ENCODE results near the gene TIPARP. TPM values are rescaled to one million over a fixed set of nuclear protein-coding genes. Genes with fewer than 3 reads are reported as not detected.

TIPARP gene
- polyA plus RNA-seq, 1 of the 3 experiments (the other 2 are of a cell fraction): 6.2 TPM

- H3F3A ChIP-seq (replicated peaks; ENCODE audit: insufficient read depth): no peaks in the 10 kb centered on the region
- no peaks in the 10 kb centered on the region for H3K4me1 ChIP-seq (ENCODE audit: control insufficient read depth in 1 of 2, insufficient read depth in 2 of 2, low read depth in 1 of 2, low read length in 1 of 2)
- H3K9me3 ChIP-seq: no peaks in the 10 kb centered on the region
- no peaks in the 10 kb centered on the region for H3K79me2 ChIP-seq (ENCODE audit: insufficient read depth)
- H3K9ac ChIP-seq: no peak overlapping the region
- H3K27me3 ChIP-seq (ENCODE audit: insufficient read depth): no peaks in the 10 kb centered on the region
- H3K4me2 ChIP-seq: no peak overlapping the region
- WGBS (ENCODE audit: low lambda C conversion rate): 92% methylated on average over 1 of the region's 1 CpG
- H4K20me1 ChIP-seq (ENCODE audit: insufficient read depth): no peaks in the 10 kb centered on the region
- H3K36me3 ChIP-seq (replicated peaks in 1 of 2; ENCODE audit: control insufficient read depth in 1 of 2, insufficient read depth in 2 of 2, low read length in 1 of 2): peaks cover 0 to 6% of the 10 kb centered on the region in 2 experiments
- H2AFZ ChIP-seq (ENCODE audit: low read depth): no peak overlapping the region
- H3K27ac ChIP-seq (ENCODE audit: low read depth in 2 of 2, low read length in 1 of 2): no peak overlapping the region
- no peaks in the 10 kb centered on the region for H3K9me2 ChIP-seq
- DNase-seq: no peak
- ChIA-PET POLR2A (no interaction called here), CTCF (no interaction called here)
- no peak for TF ChIP-seq ELF1 (IDR thresholded peaks at IDR 0.05)
- no peak for TF ChIP-seq CTCF (IDR thresholded peaks at IDR 0.05)
- no peak for TF ChIP-seq CHD2 (IDR thresholded peaks at IDR 0.05; ENCODE audit: low read length, partially characterized antibody)
- TF ChIP-seq RFX5 (IDR thresholded peaks at IDR 0.05; ENCODE audit: low read length): no peak
- no peak for TF ChIP-seq USF1 (IDR thresholded peaks at IDR 0.05; ENCODE audit: borderline replicate concordance, low read depth)
- TF ChIP-seq IRF3 (IDR thresholded peaks at IDR 0.05; ENCODE audit: low read depth, low read length): no peak
- TF ChIP-seq EP300 (IDR thresholded peaks at IDR 0.05; ENCODE audit: borderline replicate concordance in 1 of 2, low read depth in 1 of 2, low read length in 1 of 2): no peak
- TF ChIP-seq YY1 (IDR thresholded peaks at IDR 0.05; ENCODE audit: low read depth): no peak
- no peak for TF ChIP-seq GABPA (IDR thresholded peaks at IDR 0.05; ENCODE audit: low read depth)
- no peak for TF ChIP-seq NRF1 (IDR thresholded peaks at IDR 0.05; ENCODE audit: low read depth, low read length)
- TF ChIP-seq FOSL2 (IDR thresholded peaks at IDR 0.05; ENCODE audit: borderline replicate concordance, low read depth): no peak
- no peak for TF ChIP-seq JUND (IDR thresholded peaks at IDR 0.05)
- TF ChIP-seq, protein P1, sequence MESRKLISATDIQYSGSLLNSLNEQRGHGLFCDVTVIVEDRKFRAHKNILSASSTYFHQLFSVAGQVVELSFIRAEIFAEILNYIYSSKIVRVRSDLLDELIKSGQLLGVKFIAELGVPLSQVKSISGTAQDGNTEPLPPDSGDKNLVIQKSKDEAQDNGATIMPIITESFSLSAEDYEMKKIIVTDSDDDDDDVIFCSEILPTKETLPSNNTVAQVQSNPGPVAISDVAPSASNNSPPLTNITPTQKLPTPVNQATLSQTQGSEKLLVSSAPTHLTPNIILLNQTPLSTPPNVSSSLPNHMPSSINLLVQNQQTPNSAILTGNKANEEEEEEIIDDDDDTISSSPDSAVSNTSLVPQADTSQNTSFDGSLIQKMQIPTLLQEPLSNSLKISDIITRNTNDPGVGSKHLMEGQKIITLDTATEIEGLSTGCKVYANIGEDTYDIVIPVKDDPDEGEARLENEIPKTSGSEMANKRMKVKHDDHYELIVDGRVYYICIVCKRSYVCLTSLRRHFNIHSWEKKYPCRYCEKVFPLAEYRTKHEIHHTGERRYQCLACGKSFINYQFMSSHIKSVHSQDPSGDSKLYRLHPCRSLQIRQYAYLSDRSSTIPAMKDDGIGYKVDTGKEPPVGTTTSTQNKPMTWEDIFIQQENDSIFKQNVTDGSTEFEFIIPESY (IDR thresholded peaks at IDR 0.05; ENCODE audit: borderline replicate concordance, low read depth): no peak
- no peak for TF ChIP-seq SMC3 (IDR thresholded peaks at IDR 0.05; ENCODE audit: low read depth, low read length)
- H3K4me3 ChIP-seq (ENCODE audit: low read depth in 2 of 2, low read length in 1 of 2): no peak overlapping the region
These were observed 52.1 kb downstream of the TIPARP start for GRCh38 chr3:156726456-156726855.

Data from SK-N-SH (cell line).